GM12878 (cell line): ENCODE results near the gene ZNF285. TPM values are rescaled to one million over a fixed set of nuclear protein-coding genes. Genes with fewer than 3 reads are reported as not detected.

Source experiments
- ATAC-seq: fragments of 200-7000 bp; cut with Tn5 transposase; 3 replicates; pipeline ENCODE4 v1.9.1; 2020; ENCODE audit warnings: mild to moderate bottlenecking, moderate library complexity
- BruUV-seq: library from RNA; stranded (reverse); fragments of 400-500 nt; replicated peaks from 2 replicates; lab custom pipeline; 2021; lab: Mats Ljungman, UMichigan
- CTCF ChIA-PET: fragments of 300-600 bp; sonication (Branson Sonifier 250); formaldehyde crosslinking; extraction: SDS; loops from one replicate; lab custom pipeline; 2021; ENCODE audit warnings: inconsistent platforms; lab: Yijun Ruan, JAX
- POLR2A ChIA-PET: fragments of 350-600 bp; formaldehyde crosslinking; extraction: SDS; loops from one replicate; lab custom pipeline; 2021; ENCODE audit warnings: inconsistent platforms; lab: Charles Lee
- RAD21 ChIA-PET: fragments of 300-600 bp; sonication (Branson Sonifier 250); formaldehyde crosslinking; loops from one replicate; lab custom pipeline; 2023; ENCODE audit warnings: antibody characterized with exemption; ENCODE audit not compliant: unreplicated experiment; lab: Charles Lee
- SMC1A ChIA-PET: fragments of 300-600 bp; sonication (Branson Sonifier 250); formaldehyde crosslinking; loops from one replicate; lab custom pipeline; 2023; ENCODE audit not compliant: unreplicated experiment, uncharacterized antibody; lab: Charles Lee
- DNase-seq: peaks from one replicate; pipeline ENCODE4 v3.0.0-alpha.2; 2011; ENCODE audit warnings: low read depth, low spot score
- FAIRE-seq: peaks from 3 replicates; lab custom pipeline; 2011; peaks lifted over from hg19 to GRCh38; lab: Jason Lieb, UNC
- H2AFZ ChIP-seq: 2 replicates; pipeline ENCODE4 v1.6.0; 2011; ENCODE audit warnings: low read depth, low read length, control low read depth; ENCODE audit not compliant: control insufficient read depth
- H3K27ac ChIP-seq: 2 replicates; pipeline ENCODE4 v1.5.1; 2011; ENCODE audit warnings: control low read depth; ENCODE audit not compliant: control insufficient read depth, insufficient read depth
- H3K27me3 ChIP-seq, 2 experiments: replicated peaks in 1 of 2; 2 replicates each; pipeline versions ENCODE4 v1.6.0 to v1.6.1; 2011; ENCODE audit warnings: low read length in 1 of 2; ENCODE audit not compliant: control insufficient read depth in 2 of 2, insufficient read depth in 2 of 2
- H3K36me3 ChIP-seq, 2 experiments: 2 replicates each; pipeline ENCODE4 v1.5.1; 2011; ENCODE audit warnings: low read length in 1 of 2; ENCODE audit not compliant: control insufficient read depth in 2 of 2, insufficient read depth in 2 of 2
- H3K4me1 ChIP-seq: 2 replicates; pipeline ENCODE4 v1.6.1; 2011; ENCODE audit warnings: mild to moderate bottlenecking, low read length, moderate library complexity, mixed read lengths; ENCODE audit not compliant: control insufficient read depth, insufficient read depth
- H3K4me2 ChIP-seq: 2 replicates; pipeline ENCODE4 v1.6.0; 2011; ENCODE audit warnings: control low read depth; ENCODE audit not compliant: control insufficient read depth, insufficient read depth
- H3K4me3 ChIP-seq: fragments of 200-600 bp; sonication (generic); 2 replicates; pipeline ENCODE4 v1.5.1; 2016
- H3K79me2 ChIP-seq: 2 replicates; pipeline ENCODE4 v1.6.0; 2011; ENCODE audit warnings: low read length; ENCODE audit not compliant: control insufficient read depth, insufficient read depth
- H3K9ac ChIP-seq: 2 replicates; pipeline ENCODE4 v1.8.0; 2011; ENCODE audit warnings: low read length, control low read depth, mixed read lengths; ENCODE audit not compliant: control insufficient read depth, insufficient read depth
- H3K9me3 ChIP-seq: replicated peaks from 3 replicates; pipeline ENCODE4 v1.5.1; 2011; ENCODE audit warnings: mild to moderate bottlenecking, low read length; ENCODE audit not compliant: control insufficient read depth, insufficient read depth
- H4K20me1 ChIP-seq: 2 replicates; pipeline ENCODE4 v1.6.0; 2011; ENCODE audit not compliant: control insufficient read depth, insufficient read depth
- BHLHE40 ChIP-seq, 2 experiments: fragments of 450-650 bp in 1 of 2; IDR thresholded peaks; 2 replicates each; pipeline ENCODE4 v1.6.1; 2011 to 2017; ENCODE audit warnings: low read depth in 2 of 2, borderline replicate concordance in 1 of 2, improper control_type of control experiment in 1 of 2, low read length in 1 of 2, mild to moderate bottlenecking in 1 of 2
- ETV6 ChIP-seq, 2 experiments: fragments of 450-650 bp in 1 of 2; IDR thresholded peaks in 1 of 2; conservative IDR thresholded peaks in 1 of 2; 2 replicates each; pipeline ENCODE4 v1.6.1; 2014; ENCODE audit warnings: antibody characterized with exemption in 1 of 2, borderline replicate concordance in 1 of 2, low read depth in 1 of 2, mild to moderate bottlenecking in 1 of 2, moderate library complexity in 1 of 2
- EZH2 ChIP-seq: IDR thresholded peaks from 2 replicates; pipeline ENCODE4 v1.6.1; 2012; ENCODE audit warnings: low read depth, mild to moderate bottlenecking, control low read depth, inconsistent platforms, low read length, borderline replicate concordance; ENCODE audit not compliant: control insufficient read depth
- GABPA ChIP-seq: IDR thresholded peaks from 2 replicates; pipeline ENCODE4 v1.6.1; 2014; ENCODE audit warnings: antibody characterized with exemption, low read depth, mild to moderate bottlenecking, inconsistent platforms
- MTA3 ChIP-seq: IDR thresholded peaks from 2 replicates; pipeline ENCODE4 v1.6.1; 2012; ENCODE audit warnings: low read length, inconsistent platforms, borderline replicate concordance
- NBN ChIP-seq: fragments of 450-650 bp; IDR thresholded peaks from 2 replicates; pipeline ENCODE4 v1.6.1; 2016
- PML ChIP-seq: IDR thresholded peaks from 2 replicates; pipeline ENCODE4 v1.6.1; 2012; ENCODE audit warnings: low read length, inconsistent platforms
- SMARCA5 ChIP-seq: fragments of 450-650 bp; IDR thresholded peaks from 2 replicates; pipeline ENCODE4 v1.6.1; 2017; ENCODE audit warnings: mild to moderate bottlenecking
- USF1 ChIP-seq: IDR thresholded peaks from 2 replicates; pipeline ENCODE4 v1.6.1; 2011; ENCODE audit warnings: borderline replicate concordance, low read depth, mild to moderate bottlenecking, moderate library complexity, mixed read lengths, low read length; ENCODE audit not compliant: insufficient read depth; ENCODE audit errors: extremely low read length
- YBX1 ChIP-seq: fragments of 450-650 bp; IDR thresholded peaks from 2 replicates; pipeline ENCODE4 v1.6.1; 2016; ENCODE audit warnings: antibody characterized with exemption
- ZBED1 ChIP-seq: IDR thresholded peaks from 2 replicates; pipeline ENCODE4 v1.6.1; 2016; ENCODE audit warnings: borderline replicate concordance
- ZBTB11 ChIP-seq: fragments of 450-650 bp; formaldehyde crosslinking; IDR thresholded peaks from 2 replicates; pipeline ENCODE4 v1.5.0; 2022; ENCODE audit warnings: mild to moderate bottlenecking, missing genetic modification characterization
- ZNF207 ChIP-seq: fragments of 450-650 bp; IDR thresholded peaks from 2 replicates; pipeline ENCODE4 v1.6.1; 2014; ENCODE audit warnings: antibody characterized with exemption, mild to moderate bottlenecking, borderline replicate concordance
- ZNF24 ChIP-seq: fragments of 450-650 bp; IDR thresholded peaks from 2 replicates; pipeline ENCODE4 v1.6.1; 2017; ENCODE audit warnings: antibody characterized with exemption, mild to moderate bottlenecking
- ZZZ3 ChIP-seq: IDR thresholded peaks from 2 replicates; pipeline ENCODE4 v1.6.1; 2011; ENCODE audit warnings: low read depth; ENCODE audit not compliant: control insufficient read depth, insufficient read length
- WGBS: methylation state at CpG from one replicate; pipeline ENCODE4 v1.1.6; 2016; ENCODE audit warnings: low lambda C conversion rate; ENCODE audit not compliant: insufficient replicate concordance, insufficient coverage; ENCODE audit errors: missing lambda C conversion rate; 5-methylcytosine and 5-hydroxymethylcytosine counted together
- in situ Hi-C: fragments of 300-500 bp; cut with MboI; formaldehyde crosslinking; loops from 9 replicates; pipeline ENCODE4 v1.14.3; 2018; ENCODE audit warnings: mixed read lengths
- intact Hi-C: fragments of 100-400 bp; cut with micrococcal nuclease; formaldehyde crosslinking; loops from one replicate; pipeline ENCODE4 v1.14.2; 2022; ENCODE audit not compliant: unreplicated experiment
- polyA plus RNA-seq, 11 experiments: library from polyadenylated mRNA; depleted of rRNA in 4 of 11; unstranded in 6 of 11; stranded (reverse) in 5 of 11; fragments of >200 nt; fragmentation: Nextera tagmentation in 4 of 11; fragmentation: Illumina TruSeq in 1 of 11; extraction: Ambion mirVana in 4 of 11; extraction: Trizol in 1 of 11; gene quantifications; 1 replicate in 1 of 11; 2 replicates in 10 of 11; pipeline versions ENCODE4 v1.2.1 to v1.2.3, GENCODE V29; 2011 to 2016; ENCODE audit warnings: inconsistent platforms in 2 of 11, missing spikeins in 2 of 11, low read depth in 1 of 11
- total RNA-seq, 4 experiments: library from RNA; depleted of rRNA in 3 of 4; stranded (reverse); fragments of >200 nt in 3 of 4; fragmentation: Illumina TruSeq in 1 of 4; extraction: Trizol in 1 of 4; gene quantifications; 2 replicates each; pipeline versions ENCODE4 v1.2.1 to v1.2.3, GENCODE V29; 2013 to 2021
- TF ChIP-seq, protein P1 (sequence below): IDR thresholded peaks from 2 replicates; pipeline ENCODE4 v1.6.1; 2011; ENCODE audit warnings: borderline replicate concordance, low read depth, mild to moderate bottlenecking, moderate library complexity, low read length; ENCODE audit not compliant: insufficient read depth, poor library complexity, severe bottlenecking

The ZNF285 gene
- total and polyA plus RNA-seq, 10 of the 15 experiments (the other 5 are each of a cell fraction or from before 2014, with no cell fraction given), result 0.02 to 0.40 (median 0.28) TPM; not detected in 3

- Histone ChIP-seq H3K4me2 (no peak overlapping the region), H3K36me3 (no peaks in the 10 kb centered on the region), H3K27me3 (no peaks in the 10 kb centered on the region), H4K20me1 (no peaks in the 10 kb centered on the region), H3K9ac (no peak overlapping the region), H3K79me2 (no peaks in the 10 kb centered on the region), H2AFZ (no peak overlapping the region), H3K4me1 (no peaks in the 10 kb centered on the region), H3K27ac (no peak overlapping the region), H3K9me3 (no peaks in the 10 kb centered on the region; the same call in 2 of the 3 replicates), H3K4me3 (no peak overlapping the region)
- intact Hi-C loops, result no loop called here
- CTCF ChIA-PET, result no interaction called here
- 63% methylated on average over 2 of the region's 2 CpGs for WGBS
- no TSS peak for BruUV-seq
- in situ Hi-C loops, result no loop called here
- RAD21 ChIA-PET, result no interaction called here
- POLR2A ChIA-PET, result no interaction called here
- TF ChIP-seq ETV6 (conservative IDR thresholded peaks at IDR 0.05 in 1 of 2, IDR thresholded peaks at IDR 0.05 in 1 of 2; ENCODE audit: borderline replicate concordance in 1 of 2, low read depth in 1 of 2) (no peak), ZBTB11 (CRISPR knock-in tag) (no peak), PML (no peak), MTA3 (no peak), USF1 (no peak), GABPA (no peak), ZNF207 (no peak), YBX1 (no peak), EZH2 (no peak), ZNF24 (no peak), ZBED1 (no peak), SMARCA5 (no peak), ZZZ3 (no peak), NBN (no peak), BHLHE40 (IDR thresholded peaks at IDR 0.05; ENCODE audit: borderline replicate concordance in 1 of 2, low read depth in 2 of 2, low read length in 1 of 2) (no peak)
- TF ChIP-seq, protein P1, sequence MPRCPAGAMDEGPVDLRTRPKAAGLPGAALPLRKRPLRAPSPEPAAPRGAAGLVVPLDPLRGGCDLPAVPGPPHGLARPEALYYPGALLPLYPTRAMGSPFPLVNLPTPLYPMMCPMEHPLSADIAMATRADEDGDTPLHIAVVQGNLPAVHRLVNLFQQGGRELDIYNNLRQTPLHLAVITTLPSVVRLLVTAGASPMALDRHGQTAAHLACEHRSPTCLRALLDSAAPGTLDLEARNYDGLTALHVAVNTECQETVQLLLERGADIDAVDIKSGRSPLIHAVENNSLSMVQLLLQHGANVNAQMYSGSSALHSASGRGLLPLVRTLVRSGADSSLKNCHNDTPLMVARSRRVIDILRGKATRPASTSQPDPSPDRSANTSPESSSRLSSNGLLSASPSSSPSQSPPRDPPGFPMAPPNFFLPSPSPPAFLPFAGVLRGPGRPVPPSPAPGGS, result no peak
- FAIRE-seq (no peak), DNase-seq (no peak), ATAC-seq (no peak)
- SMC1A ChIA-PET, result no interaction called here
Measured at GRCh38 chr19:44435441-44435840, 34.0 kb upstream of the ZNF285 start.
